ENCODE results near the gene CHD8. TPM values are rescaled to one million over a fixed set of nuclear protein-coding genes. Genes with fewer than 3 reads are reported as not detected.

The CHD8 gene
- total RNA-seq, 2 donors from 2014 or later, result 50.5 to 77.2 TPM

GRCh38 chr14:21415329-21415728 is 40.6 kb downstream of the CHD8 start:
- Histone ChIP-seq H3K4me3 (no peak overlapping the region), H3K4me1 (ENCODE audit: control insufficient read depth in 1 of 2, low read depth in 2 of 2) (no peaks in the 10 kb centered on the region), H3K9me3 (no peaks in the 10 kb centered on the region), H3K27ac (no peak overlapping the region), H3K27me3 (replicated peaks; ENCODE audit: insufficient read depth) (no peaks in the 10 kb centered on the region), H3K36me3 (peaks cover 59% of the 10 kb centered on the region)
- DNase-seq (ENCODE audit: low spot score) (no peak), ATAC-seq (ENCODE audit: insufficient number of reproducible peaks, low FRiP score, low read depth) (no peak)
- TF ChIP-seq CTCF (IDR thresholded peaks at IDR 0.05), result no peak

- Histone ChIP-seq H3K36me3 (peaks cover 56% of the 10 kb centered on the region), H3K27me3 (replicated peaks; ENCODE audit: insufficient read depth) (no peaks in the 10 kb centered on the region), H3K9me3 (no peaks in the 10 kb centered on the region), H3K4me3 (no peak overlapping the region), H3K4me1 (ENCODE audit: control insufficient read depth in 1 of 2, low read depth in 2 of 2) (no peaks in the 10 kb centered on the region), H3K27ac (no peak overlapping the region)
- ATAC-seq (ENCODE audit: insufficient number of reproducible peaks, low FRiP score, low read depth) (no peak), DNase-seq (ENCODE audit: low spot score) (no peak)
- no peak for TF ChIP-seq CTCF (IDR thresholded peaks at IDR 0.05)
These were observed 41.7 kb downstream of the CHD8 start for GRCh38 chr14:21414137-21414631.

GRCh38 chr14:21408147-21408546 is 47.8 kb downstream of the CHD8 start:
- DNase-seq (ENCODE audit: low spot score) (no peak), ATAC-seq (ENCODE audit: insufficient number of reproducible peaks, low FRiP score, low read depth) (no peak)
- Histone ChIP-seq H3K27me3 (replicated peaks; ENCODE audit: insufficient read depth) (no peaks in the 10 kb centered on the region), H3K4me1 (ENCODE audit: control insufficient read depth in 1 of 2, low read depth in 2 of 2) (no peaks in the 10 kb centered on the region), H3K4me3 (no peak overlapping the region), H3K9me3 (no peaks in the 10 kb centered on the region), H3K36me3 (peaks cover 79% of the 10 kb centered on the region), H3K27ac (no peak overlapping the region)
- no peak for TF ChIP-seq CTCF (IDR thresholded peaks at IDR 0.05)

GRCh38 chr14:21406213-21406612 is 49.7 kb downstream of the CHD8 start:
- Histone ChIP-seq H3K4me1 (ENCODE audit: control insufficient read depth in 1 of 2, low read depth in 2 of 2) (no peaks in the 10 kb centered on the region), H3K4me3 (no peak overlapping the region), H3K36me3 (peaks cover 84% of the 10 kb centered on the region), H3K27me3 (replicated peaks; ENCODE audit: insufficient read depth) (no peaks in the 10 kb centered on the region), H3K27ac (no peak overlapping the region), H3K9me3 (no peaks in the 10 kb centered on the region)
- ATAC-seq (ENCODE audit: insufficient number of reproducible peaks, low FRiP score, low read depth), result no peak
- no peak for TF ChIP-seq CTCF (IDR thresholded peaks at IDR 0.05)
- DNase-seq (ENCODE audit: low spot score), result no peak

GRCh38 chr14:21405097-21405496 is 50.8 kb downstream of the CHD8 start:
- Histone ChIP-seq H3K27ac (no peak overlapping the region), H3K4me1 (ENCODE audit: control insufficient read depth in 1 of 2, low read depth in 2 of 2) (no peaks in the 10 kb centered on the region), H3K27me3 (replicated peaks; ENCODE audit: insufficient read depth) (no peaks in the 10 kb centered on the region), H3K9me3 (no peaks in the 10 kb centered on the region), H3K36me3 (peaks cover 84% of the 10 kb centered on the region), H3K4me3 (no peak overlapping the region)
- ATAC-seq (ENCODE audit: insufficient number of reproducible peaks, low FRiP score, low read depth) (no peak), DNase-seq (ENCODE audit: low spot score) (no peak)
- TF ChIP-seq CTCF (IDR thresholded peaks at IDR 0.05), result no peak

All from thoracic aorta (tissue), 2 donors.